ENCODE measurements around the gene AOPEP.

The AOPEP gene

DNA sequence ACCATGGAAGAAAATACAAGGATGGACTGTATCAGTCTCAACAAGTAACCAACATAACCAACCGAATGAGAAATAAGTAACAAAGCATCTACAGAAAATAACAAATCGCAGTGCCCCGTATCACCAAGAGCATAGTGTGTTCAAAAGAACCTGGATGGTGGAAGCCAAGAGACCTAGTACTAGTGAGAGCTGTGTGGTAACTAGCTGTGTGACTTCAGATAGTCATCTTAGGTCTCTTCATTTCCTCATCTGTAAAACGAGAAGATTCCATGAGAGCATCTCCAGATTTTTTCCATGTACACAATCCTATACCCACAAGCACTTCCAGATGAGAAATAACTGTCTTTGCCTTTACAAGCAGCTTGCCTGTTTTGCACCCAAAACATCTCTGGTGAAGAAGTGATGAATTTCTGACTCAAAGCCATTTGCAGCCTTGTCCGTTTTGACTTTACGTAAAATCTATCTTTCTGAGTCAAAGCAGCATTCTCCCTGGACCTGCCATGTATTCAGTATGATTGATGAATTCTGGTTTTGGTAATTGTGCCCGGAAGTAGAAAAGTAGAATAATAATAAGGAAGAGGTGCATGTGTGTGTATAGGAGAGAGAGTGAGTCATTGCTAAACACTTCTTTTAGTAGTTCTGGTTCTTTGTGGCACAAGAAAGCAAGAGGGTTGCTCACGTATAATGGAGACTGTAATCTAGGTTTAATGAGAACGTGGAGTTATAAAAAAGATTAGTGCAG, 41.0 kb downstream of the AOPEP start:
- DNase-seq, result peak; percentile 80

- DNase-seq, result no peak
Observed at GRCh38 chr9:94768766-94769165, 42.3 kb downstream of the AOPEP start.

DNA sequence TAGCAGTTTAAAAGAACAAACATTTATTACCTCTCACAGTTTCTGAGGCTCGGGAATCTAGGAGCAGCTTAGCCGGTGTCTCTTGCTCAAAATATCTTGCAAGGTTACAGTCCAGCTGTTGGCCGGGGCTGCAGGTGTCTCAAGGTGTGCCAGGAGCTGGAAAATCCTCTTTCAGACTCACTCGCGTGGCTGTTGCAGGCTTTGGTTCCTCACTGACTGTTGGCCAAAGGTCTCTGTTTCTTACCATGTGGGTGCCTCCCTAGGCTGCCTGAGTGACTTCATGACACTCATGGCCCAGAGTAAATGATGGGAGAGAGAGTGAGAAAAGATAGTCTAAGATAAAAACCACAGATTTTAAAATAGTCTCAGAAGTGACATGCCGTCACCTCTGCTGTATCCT, 43.8 kb downstream of the AOPEP start:
- no peak for DNase-seq

GRCh38 chr9:94771096-94771495, 44.6 kb downstream of the AOPEP start:
- no peak for DNase-seq

DNA sequence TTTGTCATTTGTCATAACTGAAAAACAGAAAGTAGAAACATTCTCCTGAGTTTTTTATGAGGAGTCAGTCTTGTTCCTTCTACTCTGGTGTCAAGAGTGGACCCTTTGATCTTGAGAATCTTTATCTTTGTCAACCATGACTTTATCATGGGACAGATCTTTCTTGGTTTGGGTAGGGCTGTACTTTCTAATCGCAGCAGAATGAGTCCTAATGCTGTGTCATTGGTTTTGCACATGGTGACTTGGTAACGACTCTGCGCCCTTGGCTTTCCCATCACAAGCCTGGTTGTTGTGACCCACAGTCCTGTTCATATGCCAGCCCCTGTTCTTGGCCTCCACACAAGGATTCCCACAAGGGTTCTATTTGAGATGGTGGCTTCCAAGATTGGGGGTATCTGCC, 45.6 kb downstream of the AOPEP start:
- no peak for DNase-seq

DNA sequence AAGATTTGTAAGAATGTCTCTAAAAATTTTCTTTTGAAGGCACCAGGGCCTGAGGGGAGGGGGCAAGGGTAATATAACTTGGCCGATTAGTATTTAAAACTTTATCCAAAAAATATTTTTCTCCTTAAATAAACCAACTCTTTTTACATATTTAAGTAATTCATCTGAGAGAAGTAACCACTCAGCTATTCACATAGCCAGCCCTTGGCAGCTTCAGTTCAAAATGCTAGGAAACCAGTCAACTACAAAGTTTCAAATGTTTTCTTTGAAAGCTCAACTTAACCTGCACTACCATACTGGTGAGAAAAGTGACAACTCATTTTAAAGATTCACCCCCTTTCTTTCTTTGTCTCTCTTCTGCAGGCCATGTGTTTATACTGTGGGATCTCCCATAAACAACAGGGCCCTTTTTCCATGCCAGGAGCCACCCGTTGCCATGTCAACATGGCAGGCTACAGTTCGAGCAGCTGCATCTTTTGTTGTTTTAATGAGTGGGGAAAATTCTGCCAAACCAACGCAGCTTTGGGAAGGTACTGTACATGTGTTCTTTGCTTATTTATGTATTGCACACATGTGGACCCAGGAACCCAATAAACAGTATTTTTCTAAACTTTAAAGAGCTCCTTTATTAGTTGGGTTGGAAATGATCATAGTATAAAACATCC, 46.3 kb downstream of the AOPEP start:
- no peak for DNase-seq

DNA sequence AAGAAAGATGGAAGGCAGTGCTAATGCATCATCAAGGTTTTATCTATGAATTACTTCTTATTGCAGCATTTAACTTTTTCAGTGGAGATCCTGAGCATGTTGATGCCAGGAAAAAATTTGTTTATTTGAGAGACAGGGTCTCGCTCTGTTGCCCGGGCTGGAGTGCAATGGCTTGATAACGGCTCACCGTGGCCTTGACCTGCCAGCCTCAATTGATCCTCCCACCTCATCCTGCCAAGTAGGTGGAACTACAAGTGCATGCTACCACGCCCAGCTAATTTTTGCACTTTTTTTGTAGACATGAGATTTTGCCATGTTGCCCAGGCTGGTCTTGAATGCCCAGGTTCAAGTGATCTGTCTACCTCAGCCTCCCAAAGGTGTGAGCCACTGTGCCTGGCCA, 47.2 kb downstream of the AOPEP start:
- no peak for DNase-seq

- no peak for DNase-seq
Observed at GRCh38 chr9:94778013-94778412, 51.5 kb downstream of the AOPEP start.

DNA sequence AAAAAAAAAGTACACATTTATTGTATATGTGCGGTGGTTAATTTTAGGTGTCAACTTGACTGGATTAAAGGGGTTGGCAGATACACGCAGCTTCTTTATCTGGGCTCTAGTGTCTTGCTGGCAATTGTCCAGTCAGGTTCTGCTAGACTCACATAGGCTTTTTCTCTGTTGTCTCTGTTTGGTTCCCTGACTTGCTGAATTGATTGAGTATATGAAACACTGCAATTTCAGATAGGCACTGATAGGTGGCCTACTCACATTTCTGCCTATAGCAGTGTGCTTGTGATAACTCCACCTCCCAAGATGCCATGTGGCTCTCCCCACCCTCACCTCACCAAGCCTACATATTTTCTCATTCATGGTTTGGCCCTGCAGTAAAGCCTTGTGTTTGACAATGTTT, 52.5 kb downstream of the AOPEP start:
- DNase-seq, result no peak

- DNase-seq, result no peak
Observed at GRCh38 chr9:94779693-94780290, 53.3 kb downstream of the AOPEP start.

- no peak for DNase-seq
Observed at GRCh38 chr9:94780516-94780950, 54.0 kb downstream of the AOPEP start.

DNA sequence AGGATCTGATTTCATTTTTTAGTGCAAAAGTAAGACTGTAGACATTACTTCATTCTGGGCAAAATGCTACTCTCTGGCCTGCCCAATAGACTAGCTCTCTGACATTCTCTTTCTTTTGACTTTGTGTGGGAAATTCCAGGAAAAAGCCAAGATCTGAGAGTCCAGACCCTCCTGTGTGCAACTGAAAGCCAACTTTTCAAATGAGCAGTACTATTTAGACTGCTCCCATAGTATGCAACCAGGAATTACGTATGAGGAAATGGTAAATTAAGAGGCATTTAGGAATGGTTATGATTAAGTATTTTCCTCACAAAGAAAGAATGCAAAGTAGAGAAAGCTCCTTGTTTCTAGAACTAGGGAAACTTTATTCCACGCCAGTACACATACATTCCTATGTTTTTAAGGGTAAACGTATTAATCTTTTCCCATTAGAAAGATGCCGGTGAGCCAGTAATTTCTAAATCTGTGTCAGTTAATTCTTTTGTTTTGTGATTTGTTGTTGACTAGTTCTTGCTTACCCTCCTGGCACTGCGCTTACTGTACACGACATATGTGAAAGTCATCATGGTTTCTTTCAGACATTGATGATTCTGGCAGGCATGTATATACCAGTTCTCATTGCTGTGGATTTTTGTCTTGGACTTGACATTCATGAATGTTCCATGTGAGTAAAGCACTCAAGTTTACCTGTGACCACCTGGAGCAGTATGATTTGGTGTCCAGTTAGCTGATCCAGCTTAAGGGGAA, 56.0 kb downstream of the AOPEP start:
- DNase-seq, result peak; percentile 89

DNA sequence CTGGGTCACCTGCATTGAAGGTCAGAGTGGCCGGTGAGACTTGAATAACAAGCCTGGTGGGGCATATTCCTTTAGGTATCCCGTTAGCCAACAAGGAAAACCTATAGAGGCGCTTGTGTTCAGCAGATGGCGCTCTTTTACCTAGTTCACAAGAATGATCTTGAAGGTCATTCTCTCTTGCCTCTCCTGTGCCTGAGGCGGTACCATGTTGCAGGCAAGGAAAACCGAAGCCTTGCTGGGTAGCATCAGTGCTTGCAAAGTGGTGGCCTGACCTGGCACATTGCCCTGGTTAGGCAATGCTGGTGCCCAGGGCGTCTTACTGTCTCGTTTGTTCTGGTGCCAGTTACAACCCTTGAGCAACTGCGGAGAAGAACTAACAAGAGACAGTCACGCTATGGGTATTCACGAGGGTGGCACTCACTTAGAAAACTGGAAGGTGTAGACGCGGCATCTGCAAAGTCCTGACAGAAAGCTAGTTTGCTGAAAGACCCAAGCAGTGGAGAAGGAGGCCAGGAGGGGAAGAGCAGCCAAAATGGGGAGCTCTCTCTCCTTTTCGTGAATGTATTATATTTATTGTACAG, 56.7 kb downstream of the AOPEP start:
- peak; percentile 87 for DNase-seq

- DNase-seq, result no peak
Observed at GRCh38 chr9:94783928-94784327, 57.4 kb downstream of the AOPEP start.

DNA sequence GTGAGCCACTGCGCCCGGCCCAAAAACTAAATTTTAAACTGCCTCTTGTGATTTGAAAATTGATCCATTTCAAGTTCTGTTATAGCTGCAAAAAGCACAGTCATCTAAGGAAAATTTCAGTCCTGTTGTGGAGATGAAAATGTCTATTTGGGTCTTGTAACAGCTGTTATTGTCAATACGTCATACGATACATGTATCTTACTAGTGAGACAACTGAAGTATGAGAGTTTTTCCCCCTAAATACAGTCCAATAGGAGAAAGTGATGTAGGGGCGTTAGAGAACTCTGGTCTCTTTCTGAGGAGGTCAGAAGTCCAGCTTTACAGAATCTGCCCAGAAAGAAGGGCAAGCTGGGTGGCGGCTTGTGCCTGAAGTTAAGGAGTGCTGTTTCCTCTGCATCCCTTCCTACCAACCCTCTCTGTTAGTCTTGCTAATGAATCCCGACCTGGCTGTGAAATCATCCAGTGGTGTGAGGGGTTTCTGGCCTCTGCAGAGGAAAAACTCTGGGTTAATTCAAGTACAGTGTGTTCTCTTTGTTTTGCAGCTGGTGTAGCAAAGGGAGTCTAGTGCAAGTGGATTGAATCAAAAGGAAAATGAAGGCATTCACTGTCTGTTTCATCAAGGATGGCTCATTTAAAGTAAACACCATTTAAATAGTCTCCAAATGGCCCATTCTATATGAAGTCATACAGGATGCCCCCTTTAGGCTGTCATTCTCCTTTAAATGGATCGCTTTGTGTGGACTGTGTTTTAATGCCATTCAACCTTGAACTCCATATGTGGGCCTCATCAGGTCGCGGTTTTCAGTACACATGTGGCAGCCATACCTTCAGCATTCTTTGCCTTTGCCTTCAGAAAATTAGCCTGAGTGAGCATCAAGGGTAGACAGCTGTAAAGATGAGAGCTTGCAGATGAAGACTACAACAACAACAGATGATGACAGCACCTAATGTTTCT, 59.0 kb downstream of the AOPEP start:
- peak; percentile 58 for DNase-seq

- DNase-seq, result no peak
Observed at GRCh38 chr9:94786586-94786985, 60.1 kb downstream of the AOPEP start.

GRCh38 chr9:94787266-94787665, 60.8 kb downstream of the AOPEP start:
- no peak for DNase-seq

GRCh38 chr9:94788570-94789105, 62.1 kb downstream of the AOPEP start:
- no peak for DNase-seq

DNA sequence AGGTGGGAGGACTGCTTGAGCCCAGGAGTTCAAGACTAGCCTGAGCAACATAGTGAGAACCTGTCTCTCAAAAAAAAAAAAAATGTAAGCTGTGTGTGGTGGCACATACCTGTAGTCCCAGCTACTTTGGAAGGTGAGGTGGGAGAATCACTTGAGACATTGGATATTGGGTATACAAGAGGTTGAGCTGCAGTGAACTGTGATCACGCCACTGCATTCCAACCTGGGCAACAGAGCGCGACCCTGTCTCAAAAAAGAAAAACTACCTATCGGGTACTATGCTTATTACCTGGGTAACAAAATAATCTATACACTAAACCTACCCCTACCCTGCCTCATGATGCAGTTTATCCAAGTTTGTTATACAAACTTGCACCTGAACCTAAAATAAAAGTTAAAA, 64.9 kb downstream of the AOPEP start:
- DNase-seq, result no peak

DNA sequence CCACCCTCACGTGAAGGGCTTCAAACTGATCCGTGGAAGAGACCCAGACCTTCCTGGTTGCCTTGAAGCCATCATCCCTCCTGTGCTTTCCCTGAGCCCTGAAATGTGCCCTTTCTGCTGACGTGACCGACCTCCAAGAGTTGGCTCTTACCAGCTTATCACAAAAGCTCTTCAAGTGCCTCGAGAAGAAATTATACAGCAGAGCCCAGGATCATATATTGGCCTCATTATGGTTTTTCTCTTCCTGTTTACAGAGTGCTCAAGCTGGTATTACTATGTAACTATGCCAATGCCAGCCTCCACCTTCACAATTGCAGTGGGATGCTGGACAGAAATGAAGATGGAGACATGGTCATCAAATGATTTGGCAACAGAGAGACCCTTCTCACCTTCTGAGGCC, 66.0 kb downstream of the AOPEP start:
- no peak for DNase-seq

DNA sequence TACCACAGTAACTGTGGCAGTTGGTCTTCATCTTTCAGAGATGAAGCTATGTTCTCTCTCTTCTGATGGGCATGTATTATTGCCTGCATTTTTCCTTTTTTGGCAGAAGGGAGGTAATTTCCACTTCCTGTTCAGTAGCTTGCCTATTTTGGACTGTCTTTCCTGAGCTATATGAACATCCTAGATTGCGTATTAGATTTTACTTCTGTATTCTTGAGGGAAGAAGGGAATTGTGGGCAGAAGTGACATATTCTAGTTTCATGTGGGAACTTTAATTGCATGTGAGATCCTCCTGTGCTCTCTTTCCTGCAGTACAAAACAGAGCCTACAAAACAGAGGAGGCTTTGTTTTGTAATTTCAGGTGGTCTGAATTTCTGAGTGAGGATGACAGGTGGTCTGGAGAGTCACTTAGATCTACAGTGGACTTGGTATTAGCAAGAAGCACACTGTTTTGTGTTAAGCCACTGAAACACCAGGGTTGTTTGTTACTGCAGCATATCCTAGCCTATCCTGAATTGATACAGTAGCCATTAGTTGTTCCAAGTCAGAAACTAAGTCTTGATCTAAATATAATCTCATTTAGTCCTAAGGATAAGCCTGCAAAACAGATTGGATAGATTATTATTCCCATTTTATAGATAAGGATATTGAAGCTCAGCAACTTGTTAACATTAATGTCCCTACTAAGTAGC, 68.1 kb downstream of the AOPEP start:
- no peak for DNase-seq
